GM13977 (cell line): ENCODE results near the gene CACNG4.

Experiments
- DNase-seq: peaks from one replicate; pipeline ENCODE4 v3.0.0; 2012; ENCODE audit warnings: low spot score
- CTCF ChIP-seq: IDR thresholded peaks from 2 replicates; pipeline ENCODE4 v1.5.1; 2012; ENCODE audit warnings: mild to moderate bottlenecking, control low read depth; ENCODE audit not compliant: insufficient read depth; ENCODE audit errors: extremely low read depth, missing control alignments
- in situ Hi-C: fragments of 300-500 bp; cut with MboI; formaldehyde crosslinking; loops from one replicate; pipeline ENCODE4 v1.12.0; 2022; ENCODE audit warnings: low sequenced_read_pairs, low pct_unique_long_range_greater_than_20kb, mixed read lengths, inconsistent platforms; ENCODE audit not compliant: unreplicated experiment

Gene CACNG4

GRCh38 chr17:67076290-67076689 lies 111.8 kb downstream of the CACNG4 start:
- in situ Hi-C loops, result no loop called here
- no peak for DNase-seq
- TF ChIP-seq CTCF, result no peak

- in situ Hi-C loops, result no loop called here
- no peak for DNase-seq
- no peak for TF ChIP-seq CTCF
Measured at GRCh38 chr17:67078292-67078691, 113.8 kb downstream of the CACNG4 start.

GRCh38 chr17:67079491-67079890 lies 115.0 kb downstream of the CACNG4 start:
- DNase-seq, result no peak

GRCh38 chr17:67080804-67081203 lies 116.3 kb downstream of the CACNG4 start:
- in situ Hi-C loops, result no loop called here
- TF ChIP-seq CTCF, result no peak
- DNase-seq, result no peak

More at GRCh38 chr17:67079491-67079890, 115.0 kb downstream of the CACNG4 start:
- TF ChIP-seq CTCF, result no peak
- in situ Hi-C loops, result no loop called here

GRCh38 chr17:67082107-67082506 lies 117.6 kb downstream of the CACNG4 start:
- DNase-seq, result peak; percentile 65
- peak; percentile 50 for TF ChIP-seq CTCF
- in situ Hi-C loops, result no loop called here
